GM23338 (cell line): ENCODE results near the gene APOBEC3A. TPM values are rescaled to one million over a fixed set of nuclear protein-coding genes. Genes with fewer than 3 reads are reported as not detected.

Source experiments
- JUNB ChIP-seq: IDR thresholded peaks from one replicate; pipeline ENCODE4 v1.6.1; 2016; ENCODE audit warnings: antibody characterized with exemption; ENCODE audit not compliant: unreplicated experiment
- STAT1 ChIP-seq: IDR thresholded peaks from one replicate; pipeline ENCODE4 v1.6.1; 2016; ENCODE audit warnings: antibody characterized with exemption; ENCODE audit not compliant: unreplicated experiment
- ZNF114 ChIP-seq: fragments of 250-450 bp; sonication (Bioruptor Pico); IDR thresholded peaks from 2 replicates; pipeline ENCODE4 v1.5.0; 2020; ENCODE audit warnings: mild to moderate bottlenecking, moderate library complexity
- polyA plus RNA-seq: library from polyadenylated mRNA; unstranded; fragments of >200 nt; fragmentation: Nextera tagmentation; extraction: Ambion mirVana; gene quantifications from 2 replicates; pipeline ENCODE4 v1.2.1, GENCODE V29; 2016
- total RNA-seq: library from RNA; depleted of rRNA; stranded (reverse); fragments of >200 nt; shearing (Covaris generic); gene quantifications from 2 replicates; pipeline ENCODE4 v1.2.3, GENCODE V29; 2014; rRNA removed
- TF ChIP-seq, protein P1 (sequence below): IDR thresholded peaks from 2 replicates; pipeline ENCODE4 v1.6.1; 2016; ENCODE audit warnings: antibody characterized with exemption

Gene APOBEC3A
- total and polyA plus RNA-seq, 2 experiments from 2014 or later = 0.21 TPM; not detected in 1

DNA sequence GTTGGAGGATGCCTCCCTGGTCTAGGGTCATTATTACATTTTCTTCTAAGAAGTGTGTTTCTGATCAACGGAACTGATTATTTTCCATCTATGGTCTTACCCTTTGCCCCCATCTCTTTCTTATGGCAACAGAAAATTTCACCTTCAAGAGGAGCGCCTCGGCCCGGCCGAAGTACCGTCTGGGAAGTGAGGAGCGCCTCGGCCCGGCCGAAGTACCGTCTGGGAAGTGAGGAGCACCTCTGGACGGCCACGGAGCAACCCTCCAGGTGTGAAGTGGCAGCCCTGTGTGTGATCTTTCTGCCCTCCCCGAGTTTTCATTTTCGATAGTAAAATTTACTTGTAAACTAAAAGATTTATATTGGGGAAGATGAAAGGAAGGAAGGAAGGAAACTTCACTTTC lies 53.5 kb downstream of the APOBEC3A start (continued):
- TF ChIP-seq, protein P1, sequence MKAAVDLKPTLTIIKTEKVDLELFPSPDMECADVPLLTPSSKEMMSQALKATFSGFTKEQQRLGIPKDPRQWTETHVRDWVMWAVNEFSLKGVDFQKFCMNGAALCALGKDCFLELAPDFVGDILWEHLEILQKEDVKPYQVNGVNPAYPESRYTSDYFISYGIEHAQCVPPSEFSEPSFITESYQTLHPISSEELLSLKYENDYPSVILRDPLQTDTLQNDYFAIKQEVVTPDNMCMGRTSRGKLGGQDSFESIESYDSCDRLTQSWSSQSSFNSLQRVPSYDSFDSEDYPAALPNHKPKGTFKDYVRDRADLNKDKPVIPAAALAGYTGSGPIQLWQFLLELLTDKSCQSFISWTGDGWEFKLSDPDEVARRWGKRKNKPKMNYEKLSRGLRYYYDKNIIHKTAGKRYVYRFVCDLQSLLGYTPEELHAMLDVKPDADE = no peak
- TF ChIP-seq STAT1 = no peak
- TF ChIP-seq JUNB = no peak
- TF ChIP-seq ZNF114 (CRISPR knock-in tag) = no peak

Other genes with a start within 250 kb of the APOBEC3A start
- gene SUN2, start 201.6 kb upstream of the APOBEC3A start, total RNA-seq = 12.6 and 17.6 TPM in 2 replicates
- 7.2 and 8.2 TPM in 2 replicates for gene SUN2, start 201.6 kb upstream of the APOBEC3A start, polyA plus RNA-seq
- 10.0 and 11.3 TPM in 2 replicates for gene DNAL4, start 163.5 kb upstream of the APOBEC3A start, total RNA-seq
- gene DNAL4, start 163.5 kb upstream of the APOBEC3A start, polyA plus RNA-seq = 8.7 and 9.3 TPM in 2 replicates
- gene NPTXR, start 113.6 kb upstream of the APOBEC3A start, total RNA-seq = 9.3 and 13.4 TPM in 2 replicates
- 0.75 and 0.89 TPM in 2 replicates for gene NPTXR, start 113.6 kb upstream of the APOBEC3A start, polyA plus RNA-seq
- gene CBX6, start 85.4 kb upstream of the APOBEC3A start, total RNA-seq = 18.2 and 23.0 TPM in 2 replicates
- 17.4 and 18.5 TPM in 2 replicates for gene CBX6, start 85.4 kb upstream of the APOBEC3A start, polyA plus RNA-seq
- gene APOBEC3B, start 24.7 kb downstream of the APOBEC3A start, total RNA-seq = 5.9 and 7.0 TPM in 2 replicates
- 9.2 and 11.8 TPM in 2 replicates for gene APOBEC3B, start 24.7 kb downstream of the APOBEC3A start, polyA plus RNA-seq
- 5.0 and 7.0 TPM in 2 replicates for gene APOBEC3C, start 56.6 kb downstream of the APOBEC3A start, total RNA-seq
- gene APOBEC3C, start 56.6 kb downstream of the APOBEC3A start, polyA plus RNA-seq = 49.2 and 49.3 TPM in 2 replicates
- 3.4 and 4.3 TPM in 2 replicates for gene APOBEC3D, start 63.5 kb downstream of the APOBEC3A start, total RNA-seq
- gene APOBEC3D, start 63.5 kb downstream of the APOBEC3A start, polyA plus RNA-seq = 6.7 and 9.4 TPM in 2 replicates
- gene APOBEC3F, start 83.3 kb downstream of the APOBEC3A start, total RNA-seq = 3.4 and 4.7 TPM in 2 replicates
- gene APOBEC3F, start 83.3 kb downstream of the APOBEC3A start, polyA plus RNA-seq = 3.4 and 3.5 TPM in 2 replicates
- 2.6 and 3.3 TPM in 2 replicates for gene APOBEC3G, start 119.7 kb downstream of the APOBEC3A start, total RNA-seq
- 1.8 and 2.1 TPM in 2 replicates for gene APOBEC3G, start 119.7 kb downstream of the APOBEC3A start, polyA plus RNA-seq
- not detected in 2 replicates for gene APOBEC3H, start 139.6 kb downstream of the APOBEC3A start, total RNA-seq
- not detected in 2 replicates for gene APOBEC3H, start 139.6 kb downstream of the APOBEC3A start, polyA plus RNA-seq
- 11.5 and 12.7 TPM in 2 replicates for gene CBX7, start 195.1 kb downstream of the APOBEC3A start, total RNA-seq
- 2.6 and 2.8 TPM in 2 replicates for gene CBX7, start 195.1 kb downstream of the APOBEC3A start, polyA plus RNA-seq